A549 treated with Mapracorat at 1 μM for 4 hours (cell line): ENCODE results near the gene FOXD1. TPM values are rescaled to one million over a fixed set of nuclear protein-coding genes. Genes with fewer than 3 reads are reported as not detected.

Experiments
- total RNA-seq: library from RNA; stranded (reverse); fragments of 200-300 nt; extraction: Qiagen RNA extraction; gene quantifications from 5 replicates; pipeline ENCODE4 v1.2.3, GENCODE V29; 2022

FOXD1 gene
- 12.2 to 20.7 TPM (median 19.0 TPM) in 5 replicates for total RNA-seq

GRCh38 chr5:73448463-73449136, at the start of gene FOXD1:
Gene FOXD1, minus strand, starts transcription at chr5:73448777. Its CDS starts 415 bp downstream, at chr5:73448362.

Other genes with a start within 250 kb of the FOXD1 start
- 1,037 to 1,272 TPM (median 1,086 TPM) in 5 replicates for gene BTF3, start 49.7 kb upstream of the FOXD1 start, total RNA-seq
- 8.9 to 12.6 TPM (median 10.9 TPM) in 5 replicates for gene ANKRA2, start 116.9 kb upstream of the FOXD1 start, total RNA-seq
- 18.6 to 20.7 TPM (median 19.6 TPM) in 5 replicates for gene UTP15, start 117.0 kb upstream of the FOXD1 start, total RNA-seq
- gene ARHGEF28, start 177.4 kb upstream of the FOXD1 start, total RNA-seq = 11.5 to 12.4 TPM (median 11.9 TPM) in 5 replicates